ENCODE results near the gene NAPSA.

- TF ChIP-seq CTCF (IDR thresholded peaks at IDR 0.05) (no peak), POLR2A (IDR thresholded peaks at IDR 0.05) (no peak), POLR2AphosphoS5 (IDR thresholded peaks at IDR 0.05) (no peak)
These were observed 36.6 kb downstream of the NAPSA start for GRCh38 chr19:50328873-50329145.

Data from prostate gland (tissue), 2 donors.